GM21423 (cell line): Measurements from ENCODE around the gene ZC3H18.

Source experiments
- ATAC-seq: cut with Tn5 transposase; IDR thresholded peaks from one replicate; pipeline ENCODE4 v1.9.1; 2021; ENCODE audit warnings: mild to moderate bottlenecking, moderate library complexity; ENCODE audit not compliant: unreplicated experiment

Gene ZC3H18

DNA sequence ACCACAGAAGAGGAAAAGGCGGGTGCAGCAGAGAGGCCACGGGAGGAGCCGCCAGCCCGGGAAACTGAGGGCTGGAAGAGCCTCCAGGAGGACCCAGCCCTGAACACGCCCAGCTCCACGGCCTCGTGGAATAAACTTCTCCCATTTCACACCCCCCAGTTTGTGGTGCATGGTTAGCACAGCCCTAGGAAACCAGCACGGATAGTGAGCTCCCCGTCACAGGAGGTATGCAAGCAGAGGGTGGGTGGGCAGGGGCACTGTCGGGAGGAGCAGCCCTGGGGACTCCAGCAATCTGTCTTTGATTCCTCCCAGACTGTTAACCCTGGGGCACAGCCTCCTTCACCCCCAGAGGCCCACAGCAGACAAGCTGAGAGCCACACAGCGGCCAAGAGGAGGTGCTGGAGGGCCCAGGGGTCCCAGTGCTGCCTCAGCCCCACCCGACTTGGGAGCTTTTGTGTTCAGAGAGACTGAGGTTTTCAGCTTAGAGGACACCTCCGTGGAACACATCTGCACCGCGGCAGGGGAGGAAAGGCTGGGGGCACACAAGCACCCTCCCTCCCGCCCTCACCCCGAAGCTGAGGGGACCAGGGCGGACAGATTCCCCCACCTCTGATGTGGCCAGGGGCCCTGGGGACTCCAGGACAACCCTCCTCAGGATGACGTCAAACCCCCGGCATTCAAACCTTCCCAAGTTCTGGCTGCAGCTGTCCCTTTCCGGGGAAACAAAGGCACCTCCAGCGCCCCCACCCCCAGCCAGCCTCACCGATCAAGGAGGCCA, 66.5 kb downstream of the ZC3H18 start:
- ATAC-seq = no peak

DNA sequence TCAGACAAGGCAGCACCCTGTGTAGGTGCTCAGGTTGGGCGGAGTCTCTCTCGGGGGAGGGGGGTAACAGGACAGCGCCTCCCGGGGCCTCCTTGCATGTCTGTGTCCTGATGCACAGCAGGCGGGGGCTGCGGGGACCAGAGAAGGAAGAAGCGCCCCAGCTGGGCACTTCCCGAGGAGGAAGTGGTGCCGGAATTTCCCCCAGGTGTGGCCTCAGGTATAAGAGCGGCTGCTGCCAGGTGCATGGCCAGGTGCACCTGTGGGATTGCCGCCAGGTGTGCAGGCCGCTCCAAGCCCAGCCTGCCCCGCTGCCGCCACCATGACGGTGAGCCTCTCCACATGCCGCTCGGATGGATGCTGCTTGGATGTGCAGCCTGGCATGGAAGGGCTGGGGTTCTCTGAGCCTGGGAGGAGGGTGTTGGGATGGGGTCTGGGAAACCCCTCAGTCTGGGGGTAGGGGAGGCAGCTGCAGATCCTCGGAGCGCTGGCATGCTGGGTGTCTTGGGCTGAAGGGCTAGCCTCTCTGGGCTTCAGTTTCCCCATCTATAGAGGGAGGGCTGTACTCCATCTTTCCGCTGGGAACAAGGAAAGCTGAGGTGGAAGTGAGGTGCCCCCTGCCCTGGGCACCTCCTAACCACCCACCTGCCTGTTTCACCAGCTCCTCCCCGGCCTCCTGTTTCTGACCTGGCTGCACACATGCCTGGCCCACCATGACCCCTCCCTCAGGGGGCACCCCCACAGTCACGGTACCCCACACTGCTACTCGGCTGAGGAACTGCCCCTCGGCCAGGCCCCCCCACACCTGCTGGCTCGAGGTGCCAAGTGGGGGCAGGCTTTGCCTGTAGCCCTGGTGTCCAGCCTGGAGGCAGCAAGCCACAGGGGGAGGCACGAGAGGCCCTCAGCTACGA, 68.4 kb downstream of the ZC3H18 start, which contains the start of gene IL17C:
Gene IL17C (plus strand): TSS at position 250 of the 908 bp plus-strand sequence. CDS start 70 bp downstream, at position 320.
- no peak for ATAC-seq

DNA sequence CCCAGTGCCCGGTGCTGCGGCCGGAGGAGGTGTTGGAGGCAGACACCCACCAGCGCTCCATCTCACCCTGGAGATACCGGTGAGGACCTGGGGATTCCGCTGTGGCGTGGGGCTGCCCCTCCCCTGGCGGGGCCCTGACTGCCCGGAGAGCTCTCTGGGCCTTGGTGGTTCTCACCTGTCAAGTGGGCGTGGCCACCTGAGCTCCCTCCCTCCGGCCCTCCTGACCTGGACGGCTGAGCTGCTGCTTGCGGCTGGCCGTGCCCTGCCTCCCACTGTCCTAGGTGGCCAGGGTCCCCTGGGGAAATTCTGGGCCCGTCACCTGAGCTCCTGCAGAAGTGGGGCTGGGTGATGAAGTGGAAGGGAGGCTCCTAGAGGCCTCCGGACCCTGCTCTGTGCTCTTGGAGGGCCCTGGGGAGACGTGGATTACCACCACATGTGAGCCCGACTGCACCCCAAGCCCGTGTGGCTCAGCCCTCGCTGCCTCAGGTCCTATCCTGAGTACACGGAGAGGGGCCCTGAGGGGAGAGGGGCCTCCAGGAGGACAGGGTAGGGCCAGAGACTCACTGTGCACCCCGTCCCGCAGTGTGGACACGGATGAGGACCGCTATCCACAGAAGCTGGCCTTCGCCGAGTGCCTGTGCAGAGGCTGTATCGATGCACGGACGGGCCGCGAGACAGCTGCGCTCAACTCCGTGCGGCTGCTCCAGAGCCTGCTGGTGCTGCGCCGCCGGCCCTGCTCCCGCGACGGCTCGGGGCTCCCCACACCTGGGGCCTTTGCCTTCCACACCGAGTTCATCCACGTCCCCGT, 69.2 kb downstream of the ZC3H18 start:
- ATAC-seq = no peak

DNA sequence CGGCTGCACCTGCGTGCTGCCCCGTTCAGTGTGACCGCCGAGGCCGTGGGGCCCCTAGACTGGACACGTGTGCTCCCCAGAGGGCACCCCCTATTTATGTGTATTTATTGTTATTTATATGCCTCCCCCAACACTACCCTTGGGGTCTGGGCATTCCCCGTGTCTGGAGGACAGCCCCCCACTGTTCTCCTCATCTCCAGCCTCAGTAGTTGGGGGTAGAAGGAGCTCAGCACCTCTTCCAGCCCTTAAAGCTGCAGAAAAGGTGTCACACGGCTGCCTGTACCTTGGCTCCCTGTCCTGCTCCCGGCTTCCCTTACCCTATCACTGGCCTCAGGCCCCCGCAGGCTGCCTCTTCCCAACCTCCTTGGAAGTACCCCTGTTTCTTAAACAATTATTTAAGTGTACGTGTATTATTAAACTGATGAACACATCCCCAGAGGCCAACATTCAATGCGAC, 69.9 kb downstream of the ZC3H18 start:
- no peak for ATAC-seq

DNA sequence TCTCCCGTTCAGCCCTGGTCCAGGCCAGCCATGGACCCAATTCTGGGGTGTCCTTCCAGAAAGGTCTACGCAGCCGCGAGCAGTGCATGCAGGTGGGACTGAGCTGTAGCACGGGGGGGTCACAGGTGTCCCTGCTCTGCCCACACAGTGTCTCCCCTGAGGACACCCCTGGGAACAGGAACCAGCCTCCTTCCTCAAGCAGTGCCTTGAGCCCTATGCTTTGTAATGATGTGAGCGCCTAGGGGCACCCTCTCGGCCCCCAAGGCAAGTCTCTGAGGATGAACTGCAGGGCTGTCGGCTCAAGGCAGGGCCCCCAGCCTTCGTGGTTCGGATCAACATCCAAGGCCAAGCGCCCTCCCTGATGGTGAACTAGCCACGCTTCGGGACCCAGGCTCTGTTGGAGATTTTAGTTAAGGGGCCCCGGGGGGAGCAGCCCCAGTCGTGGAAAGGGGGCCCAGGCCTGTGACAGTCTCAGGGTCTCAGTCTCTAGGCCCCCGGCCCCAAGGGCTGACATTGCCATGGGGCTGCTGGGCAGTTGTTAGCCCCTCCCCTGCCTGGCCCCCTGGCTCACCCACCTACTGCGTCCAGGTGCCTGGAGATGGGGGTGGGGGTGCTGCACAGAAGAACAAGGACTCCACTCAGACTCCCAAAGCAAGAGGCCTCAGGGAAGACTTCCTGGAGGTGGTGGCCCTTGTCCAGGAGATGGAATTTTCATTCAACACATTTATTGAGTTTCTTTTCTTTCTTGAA, 70.5 kb downstream of the ZC3H18 start:
- ATAC-seq = no peak

DNA sequence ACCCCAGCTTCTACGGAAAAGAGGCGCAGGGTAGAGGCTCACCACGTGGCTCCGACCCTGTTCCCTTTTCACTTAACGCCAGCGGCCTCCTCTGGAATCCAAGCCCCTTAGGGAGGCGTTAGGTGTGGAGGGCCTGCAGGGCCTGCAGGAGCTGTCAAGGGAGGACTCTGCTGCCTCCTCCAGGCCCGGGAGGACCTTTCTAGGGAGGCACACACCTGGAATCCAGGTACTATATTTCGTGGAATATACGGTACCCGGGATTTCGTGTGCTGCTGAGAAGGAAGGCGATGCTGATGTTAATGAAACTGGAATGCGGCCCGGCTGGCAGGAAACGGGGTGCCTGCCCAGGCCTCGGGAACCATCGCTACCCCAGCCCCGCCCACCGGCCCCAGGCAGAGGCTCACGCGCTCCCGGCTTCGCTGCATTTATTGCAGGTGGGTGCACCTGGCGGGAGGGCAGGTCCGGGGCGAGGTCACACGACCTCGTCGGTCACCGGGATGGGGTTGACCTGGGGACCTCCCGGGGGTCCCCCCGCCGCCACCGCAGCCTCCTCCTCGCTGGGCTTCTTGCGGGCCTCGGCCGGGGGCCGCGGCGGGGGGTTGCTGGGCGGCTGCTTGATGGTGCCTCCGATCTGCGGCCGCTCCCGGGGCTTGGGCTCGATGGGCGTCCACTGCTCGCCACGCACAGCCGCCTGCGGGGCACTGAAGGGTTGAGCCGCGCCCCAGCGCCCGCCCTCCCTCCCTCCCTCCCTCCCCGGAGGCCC, 72.9 kb downstream of the ZC3H18 start:
- ATAC-seq = no peak

DNA sequence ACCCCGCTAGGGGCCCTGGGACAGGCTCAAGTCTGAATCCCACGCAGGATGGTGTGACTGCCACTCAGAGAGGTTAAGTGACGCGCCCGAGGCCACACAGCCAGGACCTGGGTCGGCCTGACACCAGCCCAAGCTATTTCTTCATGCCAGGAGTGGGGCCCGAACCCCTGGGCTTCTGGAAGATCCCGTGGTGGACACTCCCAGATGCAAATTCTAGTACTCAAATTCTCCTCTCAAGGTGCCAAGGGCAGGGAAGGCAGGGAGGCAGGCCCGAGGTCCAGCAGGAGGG, 73.4 kb downstream of the ZC3H18 start:
- no peak for ATAC-seq

DNA sequence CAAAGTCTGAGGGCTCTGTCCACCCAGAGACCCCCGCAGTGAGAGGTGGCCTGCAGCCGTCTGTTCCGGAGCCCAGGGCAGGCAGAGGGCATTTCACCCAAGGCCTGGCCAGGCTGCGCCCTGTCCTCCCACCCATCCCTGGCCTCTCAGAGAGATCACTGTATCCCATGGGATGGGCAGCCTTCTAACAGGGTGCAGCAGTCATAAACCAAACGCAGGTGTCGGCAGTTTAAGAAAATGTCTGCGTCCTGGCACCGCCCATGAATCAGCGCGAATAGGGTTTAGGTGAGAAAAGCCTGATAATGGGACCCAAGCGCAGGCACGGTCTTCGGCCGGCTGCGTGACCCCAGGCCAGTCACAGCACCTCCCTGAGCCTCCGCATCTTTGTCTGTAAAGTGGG, 75.3 kb downstream of the ZC3H18 start:
- ATAC-seq = no peak

DNA sequence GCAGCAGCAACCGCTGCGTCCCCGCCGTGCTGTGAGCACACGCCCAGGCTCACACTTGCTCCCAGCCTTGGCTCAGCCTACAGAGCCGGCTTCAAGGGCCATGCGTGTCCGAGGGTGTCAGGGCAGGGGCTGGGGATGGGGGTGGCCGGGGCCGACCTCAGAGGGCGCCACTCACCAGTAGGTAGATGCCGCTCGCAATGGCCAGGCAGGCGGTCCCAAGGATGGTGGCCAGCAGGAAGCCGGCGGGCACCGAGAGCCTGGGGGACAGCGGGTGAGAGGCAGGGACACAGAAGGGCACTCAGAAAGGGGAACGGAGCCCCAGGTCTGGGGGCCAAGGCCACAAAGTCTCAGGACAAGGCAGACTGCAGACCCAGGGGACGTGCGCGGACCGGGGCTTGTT, 75.7 kb downstream of the ZC3H18 start:
- no peak for ATAC-seq

DNA sequence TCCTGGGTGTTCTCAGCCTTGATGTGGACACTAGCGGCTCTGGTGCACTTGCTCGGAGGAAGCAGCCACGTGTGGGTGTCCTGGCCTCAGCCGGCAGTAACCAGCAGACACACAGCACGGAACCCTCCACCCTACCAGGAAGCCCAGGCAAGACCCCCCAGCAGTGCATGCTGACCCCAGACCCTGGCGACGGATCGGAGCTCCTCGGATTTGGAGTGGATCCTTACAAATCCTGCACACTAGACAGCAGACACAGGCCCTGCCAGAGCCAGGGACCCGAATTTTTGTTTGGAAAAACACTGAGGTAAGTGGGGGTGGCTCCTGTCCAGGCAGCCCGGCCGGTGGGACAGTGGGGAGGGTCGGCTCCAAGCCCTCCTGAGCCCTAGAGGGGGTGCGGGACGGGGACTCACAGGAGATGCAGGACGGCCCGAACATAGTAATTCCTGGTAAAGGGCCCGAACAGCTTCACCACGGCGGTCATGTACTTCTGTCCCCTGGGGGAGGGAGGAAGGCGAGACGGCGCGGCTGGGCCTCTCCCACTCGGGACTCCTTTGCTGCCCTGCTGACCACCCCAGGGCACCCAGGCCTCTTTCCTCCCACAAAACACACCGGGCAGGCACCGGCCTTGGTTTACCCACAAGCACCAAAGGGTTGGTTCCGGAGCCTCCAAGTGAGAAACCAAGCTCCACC, 76.3 kb downstream of the ZC3H18 start:
- ATAC-seq = no peak

DNA sequence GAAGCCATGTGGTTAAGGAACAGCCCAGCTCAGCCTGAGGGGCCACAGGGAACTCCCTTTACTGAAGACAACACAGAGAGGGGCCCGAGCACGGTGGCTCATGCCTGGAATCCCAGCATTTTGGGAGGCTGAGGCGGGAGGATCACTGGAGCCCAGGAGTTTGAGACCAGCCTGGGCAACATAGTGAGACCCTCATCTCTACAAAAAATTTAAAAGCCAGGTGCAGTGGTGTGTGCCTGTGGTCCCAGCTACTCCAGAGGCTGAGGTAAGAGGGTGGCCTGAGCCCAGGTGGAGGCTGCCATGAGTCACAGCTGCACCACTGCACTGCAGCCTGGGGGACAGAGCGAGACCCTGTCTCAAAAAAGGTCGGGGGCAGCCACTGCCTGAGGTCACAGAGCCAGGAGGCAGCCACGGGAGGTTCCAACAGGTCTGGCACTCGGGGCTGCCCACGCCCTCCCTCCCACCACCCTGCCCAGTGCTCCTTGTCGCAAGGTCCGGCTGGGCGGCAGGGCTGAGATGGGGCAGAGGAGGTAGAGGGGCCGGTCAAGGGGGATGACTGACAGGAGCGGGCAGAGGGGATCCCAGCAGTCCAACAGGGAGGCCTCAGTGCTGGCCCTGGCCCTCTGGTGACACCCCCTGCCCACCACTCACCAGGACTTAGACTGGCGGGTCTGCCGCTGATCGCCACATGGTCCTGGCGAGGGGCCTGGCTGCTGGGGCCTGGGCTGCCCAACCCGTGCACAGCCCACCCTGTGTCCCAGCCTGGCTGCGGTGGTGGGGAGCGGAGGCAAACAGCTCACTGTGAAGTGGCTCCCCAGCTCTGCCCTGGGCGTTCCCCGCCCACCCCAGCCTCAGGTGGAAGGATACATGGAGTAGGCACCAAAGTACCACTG, 77.2 kb downstream of the ZC3H18 start:
- ATAC-seq = no peak

DNA sequence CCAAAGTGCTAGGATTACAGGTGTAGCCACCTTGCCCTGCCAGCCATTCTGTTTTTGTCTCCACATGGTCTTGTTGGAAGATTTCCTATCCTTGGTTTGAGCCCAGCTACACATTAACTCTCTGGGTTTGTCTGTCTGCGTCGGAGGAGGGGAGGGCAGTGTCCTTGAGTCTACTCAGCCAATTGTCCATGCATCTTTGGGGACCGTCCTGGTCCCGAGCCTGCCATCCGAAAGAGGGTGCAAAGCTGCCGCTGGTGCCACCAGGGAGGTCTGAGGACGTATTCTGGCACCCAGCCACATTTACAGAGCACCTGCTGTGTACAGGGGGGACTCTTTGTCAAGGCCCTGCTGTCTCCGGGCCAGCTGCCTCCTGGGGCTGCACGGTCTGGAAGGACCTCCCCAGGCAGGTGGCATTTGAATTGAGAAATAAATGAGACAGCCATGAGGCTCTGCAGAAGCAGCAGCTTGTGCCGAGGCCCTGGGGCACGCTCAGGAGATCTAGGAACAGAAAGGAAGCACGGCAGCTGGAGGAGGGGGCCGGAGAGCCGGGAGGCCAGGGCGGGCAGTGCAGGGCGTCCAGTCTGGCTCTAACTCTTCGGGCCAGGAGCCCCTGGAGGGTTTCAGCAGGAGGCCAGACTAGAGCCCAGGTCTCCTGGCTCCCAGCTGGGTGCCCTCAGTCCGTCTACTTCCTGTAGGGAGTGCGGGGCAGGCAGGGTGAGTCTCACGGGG, 79.2 kb downstream of the ZC3H18 start:
- ATAC-seq = no peak

DNA sequence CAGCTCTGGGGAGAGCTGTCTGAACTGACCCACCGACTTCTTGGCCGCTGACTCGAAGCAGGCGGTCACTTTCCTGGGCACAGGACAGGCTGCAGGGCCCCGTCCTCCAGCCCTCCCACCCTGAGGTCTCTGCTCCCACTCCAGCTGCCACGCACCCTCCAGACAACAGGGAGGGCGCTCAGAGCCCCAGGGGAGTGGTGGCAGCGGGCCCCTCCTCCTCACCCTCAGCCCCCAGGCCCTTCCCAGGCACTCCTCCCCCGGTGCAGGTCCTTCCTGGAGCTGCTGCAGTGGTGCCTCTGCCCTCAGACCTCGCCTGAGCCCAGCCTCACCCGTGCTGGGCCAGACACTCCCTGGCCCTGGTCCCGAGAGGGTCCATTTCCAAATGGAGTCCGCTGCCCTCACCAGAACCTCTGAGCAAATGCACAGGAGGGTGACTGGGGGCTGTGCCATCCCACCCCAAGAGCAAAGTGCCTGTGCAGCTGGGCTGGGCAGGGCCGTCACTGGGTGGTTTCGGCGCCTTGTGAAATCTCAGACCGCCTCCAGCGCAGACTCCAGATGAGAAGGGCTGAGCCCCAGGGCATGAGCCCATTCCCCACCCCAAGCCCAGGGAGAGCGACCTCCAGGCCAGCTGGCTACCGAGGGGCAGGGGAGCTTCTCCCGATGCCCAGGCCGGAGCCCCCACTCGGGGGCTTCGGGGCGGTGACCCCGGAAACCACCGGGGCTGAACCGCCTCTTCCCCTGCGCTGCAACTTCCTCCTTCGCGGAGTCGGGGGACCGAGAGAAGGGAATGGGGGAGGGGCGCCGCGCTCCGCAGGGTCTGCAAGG, 79.9 kb downstream of the ZC3H18 start:
- peak; percentile 9 for ATAC-seq

DNA sequence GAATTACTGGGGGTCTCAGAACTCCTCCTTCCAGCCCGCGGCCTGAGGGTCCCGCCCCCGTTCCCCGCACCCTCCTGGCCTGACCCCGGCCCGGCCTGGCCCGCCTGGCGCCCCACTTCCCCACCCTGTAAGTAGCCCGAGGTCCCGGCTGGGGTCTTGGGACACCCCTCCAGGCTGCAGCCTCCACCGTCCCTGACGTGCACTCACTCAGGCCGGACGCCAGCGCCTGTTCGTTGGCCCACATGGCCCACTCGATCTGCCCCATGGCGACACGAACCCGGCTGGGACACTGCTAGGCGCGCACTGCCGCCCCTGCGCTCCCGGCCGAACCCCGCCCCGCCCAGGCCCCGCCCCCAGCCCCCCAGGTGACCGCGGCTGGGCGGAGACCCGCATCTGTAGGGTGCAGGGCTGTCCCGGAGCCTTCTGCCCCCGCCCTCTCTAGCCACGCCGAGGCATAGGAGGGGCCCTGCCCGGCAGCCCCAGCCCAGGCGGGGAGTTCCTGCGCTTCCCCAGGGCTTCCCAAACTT, 80.6 kb downstream of the ZC3H18 start, which contains the start of gene CYBA:
Gene CYBA (minus strand): TSS at position 305 of the 527 bp plus-strand sequence. CDS start 40 bp downstream, at position 265.
- ATAC-seq = peak; percentile 68

DNA sequence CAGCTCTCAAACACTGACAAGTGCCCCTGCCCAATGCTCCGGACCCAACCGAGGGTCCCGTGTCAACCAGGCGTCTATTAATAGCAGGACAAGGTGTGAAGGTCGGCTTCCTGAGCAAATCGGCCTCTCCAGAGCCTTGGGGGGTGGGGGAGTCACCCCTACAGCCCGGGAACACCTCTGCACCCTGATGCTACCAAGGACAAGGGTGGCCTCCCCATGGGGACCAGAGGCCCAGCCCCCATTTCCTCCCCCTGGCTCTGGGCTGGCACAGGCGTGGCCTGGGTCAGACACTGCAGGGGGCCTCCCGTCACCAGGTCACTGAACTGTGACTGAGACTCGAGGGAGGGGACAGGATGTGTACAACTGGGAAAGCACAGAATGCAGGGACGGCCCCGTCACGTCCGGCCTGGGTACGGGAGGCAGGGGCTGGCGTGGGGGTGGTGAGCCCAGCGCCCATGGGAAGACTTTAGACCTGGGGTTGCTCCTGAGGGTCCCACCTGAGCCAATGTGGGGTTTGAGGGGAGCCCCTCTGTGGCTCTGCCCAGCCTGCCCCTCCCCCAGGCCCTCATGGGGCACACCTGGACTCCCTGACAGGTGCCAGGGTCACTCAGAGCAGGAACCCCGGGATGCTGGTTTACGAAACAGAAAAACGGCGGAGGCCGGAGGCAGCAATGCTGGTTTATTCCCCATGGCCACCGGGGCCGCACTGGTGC, 81.2 kb downstream of the ZC3H18 start:
- ATAC-seq = peak; percentile 70
